HG03442 (cell line): ENCODE data around the gene REEP1.
"Not testable (repeated sequence)": the region's sequence is repeated elsewhere in the genome, so short reads cannot be mapped to it uniquely, and the experiment has no call there.

Source experiments
- ATAC-seq: cut with Tn5 transposase; IDR thresholded peaks from one replicate; pipeline ENCODE4 v1.9.1; 2021; ENCODE audit warnings: mild to moderate bottlenecking, moderate library complexity; ENCODE audit not compliant: unreplicated experiment

Gene REEP1

GRCh38 chr2:86202336-86202692 is 135.1 kb downstream of the REEP1 start:
- no peak for ATAC-seq

- ATAC-seq = no peak
Observed at GRCh38 chr2:86201671-86202335, 135.6 kb downstream of the REEP1 start.

- ATAC-seq = not testable (repeated sequence)
Observed at GRCh38 chr2:86200564-86200963, 136.9 kb downstream of the REEP1 start.

GRCh38 chr2:86199834-86200177 is 137.6 kb downstream of the REEP1 start:
- no peak for ATAC-seq

DNA sequence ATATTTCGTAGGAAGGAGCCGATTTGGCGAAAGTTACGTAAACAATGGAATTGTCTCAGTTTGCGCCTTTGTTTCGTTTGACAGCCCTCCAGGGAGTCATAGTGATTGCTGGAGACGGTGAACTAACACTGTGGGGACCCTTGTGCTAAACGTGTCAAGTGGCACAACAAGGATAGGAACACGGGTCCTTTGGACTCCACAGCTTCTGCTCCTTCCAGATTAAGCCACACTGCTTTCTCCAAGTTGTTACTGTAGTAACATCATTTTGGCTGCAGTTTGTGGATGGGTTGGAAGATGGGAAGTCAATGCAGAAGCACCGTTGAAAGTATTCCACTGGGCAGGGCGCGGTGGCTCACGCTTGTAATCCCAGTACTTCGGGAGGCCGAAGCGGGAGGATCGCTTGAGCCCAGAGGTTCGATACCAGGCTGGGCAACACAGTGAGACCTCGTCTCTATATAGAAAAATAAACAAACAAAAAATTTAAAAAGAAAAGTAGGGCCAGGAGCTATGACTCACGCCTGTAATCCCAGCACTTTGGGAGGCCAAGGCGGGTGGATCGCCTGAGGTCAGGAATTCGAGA is 141.5 kb downstream of the REEP1 start:
- ATAC-seq = no peak

DNA sequence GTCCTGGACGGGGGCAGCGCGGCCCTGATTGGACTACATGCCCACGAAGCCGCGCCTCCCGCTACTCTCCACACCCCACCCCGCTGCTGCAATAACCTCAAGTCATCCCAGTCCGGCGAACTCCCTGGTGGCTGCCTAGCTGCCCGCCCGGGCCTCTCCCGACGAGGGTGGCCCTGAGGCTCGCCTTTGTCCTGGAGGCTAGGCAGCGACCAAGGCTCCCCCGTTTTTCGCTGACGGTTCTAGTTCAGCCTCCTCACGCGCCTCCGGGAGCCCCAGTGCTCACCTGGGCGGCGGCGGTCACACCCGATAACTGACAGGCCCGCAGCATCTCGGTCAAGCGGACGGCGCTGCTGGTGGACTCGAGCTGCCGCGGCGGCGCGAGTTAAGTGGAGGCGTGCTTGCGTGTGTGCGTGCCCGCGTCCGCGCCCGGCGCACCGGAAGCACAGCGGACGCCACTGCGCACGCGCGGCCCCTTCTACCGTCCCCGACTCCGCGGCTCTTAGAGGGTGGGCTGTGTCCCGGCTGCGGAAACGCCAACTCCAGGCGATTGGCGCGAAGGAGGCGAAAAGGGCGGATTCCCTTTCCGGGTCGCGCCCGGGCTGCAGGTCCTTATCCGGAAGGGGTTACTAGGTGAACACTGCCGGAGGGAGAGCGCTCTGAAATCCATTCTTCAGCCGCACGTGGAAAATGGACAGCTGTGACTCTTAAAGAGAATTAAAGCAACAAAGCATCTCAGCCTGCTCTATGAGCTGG is 142.2 kb downstream of the REEP1 start, which contains the start of gene IMMT:
Gene IMMT, minus strand, starts transcription at position 408 of the 753 bp plus-strand sequence. Its CDS starts 80 bp downstream, at position 328.
- ATAC-seq = peak; percentile 87

DNA sequence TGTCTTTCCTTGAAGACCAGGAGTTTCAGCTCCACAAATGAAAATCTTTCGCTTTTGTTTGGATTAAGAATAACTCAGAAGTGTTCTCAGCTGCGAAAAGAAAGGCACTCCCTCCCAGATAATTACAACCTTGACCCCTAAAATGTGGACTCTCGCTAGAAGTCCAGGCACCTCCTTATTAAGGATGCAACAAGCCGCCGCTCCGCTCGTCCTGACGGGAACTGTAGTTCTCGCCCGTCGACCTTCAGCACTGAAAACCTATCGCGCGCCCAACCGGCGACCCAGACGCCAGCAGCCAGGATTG is 142.7 kb downstream of the REEP1 start:
- ATAC-seq = no peak

- ATAC-seq = no peak
Observed at GRCh38 chr2:86193901-86194567, 143.4 kb downstream of the REEP1 start.

DNA sequence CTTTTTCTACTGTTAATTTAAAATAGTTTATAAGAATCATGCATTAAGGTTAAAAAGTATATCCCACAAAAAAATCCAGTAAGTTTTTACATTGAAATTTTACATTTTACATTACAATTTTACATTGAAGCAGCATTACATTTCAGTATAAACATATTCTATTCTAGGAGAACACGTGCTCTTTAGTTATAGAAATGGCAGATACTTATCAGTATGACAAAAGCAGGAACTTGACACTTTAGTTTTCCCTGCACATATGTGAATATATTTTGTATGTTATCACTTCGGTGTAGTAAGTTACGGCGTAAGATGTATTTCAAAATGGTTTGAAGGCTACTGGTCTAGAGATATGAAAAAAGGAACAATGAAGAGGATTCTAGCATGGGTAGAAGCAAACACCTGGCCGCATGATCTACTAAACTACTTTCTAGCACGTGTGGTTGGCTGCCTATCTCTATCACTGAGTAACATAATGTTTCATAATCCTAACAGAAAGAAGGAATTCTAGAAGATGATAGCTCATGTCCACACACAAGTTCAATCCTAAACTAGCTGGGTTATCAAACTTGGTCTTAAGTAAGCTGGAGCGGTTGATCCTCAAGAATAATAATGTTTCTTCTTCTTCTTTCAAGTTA is 147.5 kb downstream of the REEP1 start:
- ATAC-seq = no peak

DNA sequence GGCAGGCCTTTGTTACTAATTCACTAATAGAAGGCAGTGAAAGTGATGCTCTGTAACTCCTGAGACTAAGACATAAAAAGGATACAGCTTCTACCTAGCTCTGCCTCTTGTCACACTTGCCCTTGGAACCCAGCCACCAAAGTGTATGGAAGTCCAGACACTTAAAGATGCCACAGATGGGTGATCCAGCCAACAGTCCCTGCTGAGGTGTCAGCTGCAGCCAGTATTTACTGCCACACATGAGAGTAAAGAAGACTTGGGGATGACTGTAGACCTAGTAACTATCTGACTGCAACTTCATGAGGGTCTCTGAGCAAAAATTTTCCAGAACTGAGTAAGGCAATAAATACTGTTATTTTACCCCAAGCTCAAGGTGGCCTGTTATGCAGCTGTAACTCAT is 151.0 kb downstream of the REEP1 start:
- ATAC-seq = no peak

GRCh38 chr2:86185517-86186212 is 151.8 kb downstream of the REEP1 start:
- ATAC-seq = no peak

DNA sequence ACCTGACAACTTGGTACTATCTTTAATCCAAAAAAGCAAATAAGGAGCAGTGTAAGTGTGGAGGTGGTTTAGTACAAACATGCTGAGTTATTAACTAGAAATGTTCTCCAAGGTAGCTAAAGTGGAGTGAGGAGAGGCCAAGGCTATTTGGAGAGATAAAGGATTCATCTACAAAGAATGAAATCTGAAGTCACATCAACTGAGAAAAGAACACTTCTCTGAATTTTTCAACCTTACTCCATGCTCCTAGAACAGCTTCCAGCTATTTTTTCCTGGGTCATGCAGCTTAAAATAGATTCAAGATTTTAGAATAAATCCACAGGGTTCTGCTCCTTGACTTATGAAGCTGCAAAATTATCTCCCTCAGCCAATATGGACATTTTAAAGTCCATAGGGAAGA is 160.8 kb downstream of the REEP1 start:
- no peak for ATAC-seq

GRCh38 chr2:86175828-86176227 is 161.6 kb downstream of the REEP1 start:
- no peak for ATAC-seq

DNA sequence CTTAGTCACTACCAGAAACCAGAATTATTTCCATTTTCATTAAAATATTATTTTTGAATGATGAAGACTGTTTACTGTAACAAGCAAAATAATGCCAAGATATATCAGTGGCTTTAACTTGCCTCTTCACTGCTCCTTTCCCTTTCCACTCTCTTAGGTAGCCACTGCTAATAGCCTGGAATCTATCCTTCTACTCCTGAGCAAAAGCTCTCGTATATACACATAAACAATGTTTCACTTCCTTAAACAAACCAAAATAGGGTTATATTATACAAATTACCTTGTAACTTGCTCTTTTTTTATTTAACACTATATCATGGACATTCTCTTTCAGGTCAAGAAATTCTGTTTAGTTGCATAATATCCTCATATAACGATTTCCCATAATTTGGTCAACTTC is 163.0 kb downstream of the REEP1 start:
- no peak for ATAC-seq

- ATAC-seq = no peak
Observed at GRCh38 chr2:86172610-86173009, 164.8 kb downstream of the REEP1 start.

GRCh38 chr2:86171295-86171694 is 166.1 kb downstream of the REEP1 start:
- no peak for ATAC-seq

DNA sequence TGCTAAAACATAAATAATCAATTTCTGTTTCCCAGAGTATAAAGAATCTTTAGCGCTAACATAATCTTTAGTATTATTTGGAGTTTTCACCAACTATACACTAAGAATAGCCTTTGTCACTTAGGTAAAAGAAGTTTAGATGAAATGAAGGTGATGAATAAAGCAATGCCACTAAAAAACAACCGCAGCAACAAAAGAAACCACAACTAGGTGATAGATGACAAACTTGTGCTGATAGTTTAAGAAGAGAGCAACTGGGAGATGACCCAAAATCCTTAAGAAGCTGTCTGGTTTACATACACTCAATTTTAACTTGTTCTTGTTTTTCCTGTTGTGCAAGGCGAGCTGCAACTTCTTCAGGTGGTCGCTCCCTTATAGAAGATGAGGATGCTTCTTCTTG is 167.0 kb downstream of the REEP1 start:
- no peak for ATAC-seq
